Measurements from ENCODE around the gene SLCO3A1.
"Not testable (repeated sequence)": the region's sequence is repeated elsewhere in the genome, so short reads cannot be mapped to it uniquely, and the experiment has no call there.

SLCO3A1 gene

GRCh38 chr15:92044203-92044909, 190.8 kb downstream of the SLCO3A1 start:
- no peak for DNase-seq

GRCh38 chr15:92047900-92048299, 194.4 kb downstream of the SLCO3A1 start:
- no peak for DNase-seq

GRCh38 chr15:92048739-92049138, 195.2 kb downstream of the SLCO3A1 start:
- DNase-seq = no peak

GRCh38 chr15:92049290-92049989, 195.9 kb downstream of the SLCO3A1 start:
- DNase-seq = no peak

GRCh38 chr15:92050220-92050898, 196.9 kb downstream of the SLCO3A1 start:
- no peak for DNase-seq

- DNase-seq = no peak
Observed at GRCh38 chr15:92051716-92052115, 198.2 kb downstream of the SLCO3A1 start.

- DNase-seq = no peak
Observed at GRCh38 chr15:92053753-92054316, 200.3 kb downstream of the SLCO3A1 start.

- no peak for DNase-seq
Observed at GRCh38 chr15:92056875-92057274, 203.4 kb downstream of the SLCO3A1 start.

GRCh38 chr15:92059036-92059970, 205.8 kb downstream of the SLCO3A1 start:
- DNase-seq = no peak

- not testable (repeated sequence) for DNase-seq
Observed at GRCh38 chr15:92059971-92060311, 206.4 kb downstream of the SLCO3A1 start.

GRCh38 chr15:92061511-92062195, 208.1 kb downstream of the SLCO3A1 start:
- DNase-seq = no peak

GRCh38 chr15:92062505-92062904, 209.0 kb downstream of the SLCO3A1 start:
- DNase-seq = no peak

- DNase-seq = no peak
Observed at GRCh38 chr15:92068121-92068520, 214.6 kb downstream of the SLCO3A1 start.

- peak; percentile 47 to 55 for DNase-seq
Observed at GRCh38 chr15:92069308-92070250, 216.1 kb downstream of the SLCO3A1 start.

GRCh38 chr15:92070251-92070650, 216.7 kb downstream of the SLCO3A1 start:
- DNase-seq = not testable (repeated sequence)

GRCh38 chr15:92071045-92071634, 217.6 kb downstream of the SLCO3A1 start:
- no peak for DNase-seq

GRCh38 chr15:92073044-92073785, 219.7 kb downstream of the SLCO3A1 start:
- no peak for DNase-seq

- DNase-seq = no peak
Observed at GRCh38 chr15:92074101-92074500, 220.6 kb downstream of the SLCO3A1 start.

GRCh38 chr15:92074646-92075045, 221.1 kb downstream of the SLCO3A1 start:
- DNase-seq = no peak

- no peak for DNase-seq
Observed at GRCh38 chr15:92075764-92076163, 222.3 kb downstream of the SLCO3A1 start.
